WERI-Rb-1 (cell line): ENCODE results near the gene CDH4.

ENCODE experiments used
- DNase-seq: peaks from one replicate; pipeline ENCODE4 v3.0.0-alpha.2; 2020
- H3K27ac ChIP-seq: fragments of 250-450 bp; sonication (Bioruptor Pico); 2 replicates; pipeline ENCODE4 v1.5.1; 2020; ENCODE audit warnings: mild to moderate bottlenecking, moderate library complexity
- H3K27me3 ChIP-seq: fragments of 250-450 bp; sonication (Bioruptor Pico); 2 replicates; pipeline ENCODE4 v1.5.1; 2021; ENCODE audit warnings: mild to moderate bottlenecking, low read depth, moderate library complexity; ENCODE audit not compliant: insufficient read depth, severe bottlenecking
- H3K36me3 ChIP-seq: fragments of 250-450 bp; sonication (Bioruptor Pico); 2 replicates; pipeline ENCODE4 v1.5.1; 2020; ENCODE audit warnings: mild to moderate bottlenecking, moderate library complexity
- H3K4me3 ChIP-seq: 2 replicates; pipeline ENCODE4 v1.5.1; 2011; ENCODE audit warnings: low read depth, mild to moderate bottlenecking, control low read depth, low read length
- H3K9me3 ChIP-seq: fragments of 250-450 bp; sonication (Bioruptor Pico); 2 replicates; pipeline ENCODE4 v1.5.1; 2021; ENCODE audit warnings: mild to moderate bottlenecking, moderate library complexity; ENCODE audit not compliant: severe bottlenecking
- CTCF ChIP-seq: IDR thresholded peaks from 2 replicates; pipeline ENCODE4 v1.5.1; 2011; ENCODE audit warnings: low read depth, mild to moderate bottlenecking, control low read depth, inconsistent platforms, low read length

Gene CDH4

GRCh38 chr20:61877776-61878477 lies 625.9 kb downstream of the CDH4 start:
- Histone ChIP-seq H3K4me3 (no peak overlapping the region), H3K27ac (no peak overlapping the region), H3K36me3 (no peaks in the 10 kb centered on the region), H3K9me3 (no peaks in the 10 kb centered on the region), H3K27me3 (peaks cover 97% of the 10 kb centered on the region)
- TF ChIP-seq CTCF: no peak
- no peak for DNase-seq

- Histone ChIP-seq H3K36me3 (no peaks in the 10 kb centered on the region), H3K27me3 (peaks cover 99% of the 10 kb centered on the region), H3K27ac (no peak overlapping the region), H3K4me3 (no peak overlapping the region), H3K9me3 (no peaks in the 10 kb centered on the region)
- DNase-seq: no peak
- TF ChIP-seq CTCF: no peak
Measured at GRCh38 chr20:61878478-61879302, 626.6 kb downstream of the CDH4 start.

- Histone ChIP-seq H3K4me3 (no peak overlapping the region), H3K9me3 (no peaks in the 10 kb centered on the region), H3K36me3 (no peaks in the 10 kb centered on the region), H3K27me3 (peaks cover 99% of the 10 kb centered on the region), H3K27ac (no peak overlapping the region)
- DNase-seq: no peak
- TF ChIP-seq CTCF: no peak
Measured at GRCh38 chr20:61879303-61879620, 627.2 kb downstream of the CDH4 start.

GRCh38 chr20:61879694-61880093 lies 627.6 kb downstream of the CDH4 start:
- Histone ChIP-seq H3K4me3 (no peak overlapping the region), H3K27me3 (peaks cover 99% of the 10 kb centered on the region), H3K27ac (no peak overlapping the region), H3K9me3 (no peaks in the 10 kb centered on the region), H3K36me3 (no peaks in the 10 kb centered on the region)
- TF ChIP-seq CTCF: no peak
- no peak for DNase-seq

- no peak for DNase-seq
- Histone ChIP-seq H3K27me3 (peaks cover 99% of the 10 kb centered on the region), H3K27ac (no peak overlapping the region), H3K36me3 (no peaks in the 10 kb centered on the region), H3K4me3 (no peak overlapping the region), H3K9me3 (no peaks in the 10 kb centered on the region)
- TF ChIP-seq CTCF: no peak
Measured at GRCh38 chr20:61880706-61881105, 628.6 kb downstream of the CDH4 start.
